MM.1S (cell line): ENCODE measurements around the gene DRAM2.

Experiments used
- DNase-seq: peaks from one replicate; pipeline ENCODE4 v3.0.0-alpha.2; 2015
- H2AFZ ChIP-seq: fragments of 300-600 bp; sonication (generic); 2 replicates; pipeline ENCODE4 v1.6.0; 2016; ENCODE audit warnings: antibody characterized with exemption, low read length
- H3F3A ChIP-seq: fragments of 300-600 bp; sonication (generic); 2 replicates; pipeline ENCODE4 v1.6.1; 2016; ENCODE audit warnings: mild to moderate bottlenecking, antibody characterized with exemption, low read length, moderate library complexity, mixed read lengths; ENCODE audit not compliant: insufficient read depth
- H3K27ac ChIP-seq: fragments of 300-600 bp; sonication (generic); 2 replicates; pipeline ENCODE4 v1.5.1; 2016; ENCODE audit warnings: mild to moderate bottlenecking, low read length
- H3K27me3 ChIP-seq: fragments of 300-600 bp; sonication (generic); replicated peaks from 2 replicates; pipeline ENCODE4 v1.6.0; 2016; ENCODE audit warnings: low read length; ENCODE audit not compliant: insufficient read depth
- H3K36me3 ChIP-seq: fragments of 300-600 bp; sonication (generic); replicated peaks from 2 replicates; pipeline ENCODE4 v1.6.1; 2016; ENCODE audit warnings: mild to moderate bottlenecking, low read length, mixed read lengths; ENCODE audit not compliant: insufficient read depth
- H3K4me1 ChIP-seq: fragments of 300-600 bp; sonication (generic); 2 replicates; pipeline ENCODE4 v1.6.1; 2016; ENCODE audit warnings: low read length, mixed read lengths
- H3K4me2 ChIP-seq: fragments of 300-600 bp; sonication (generic); 2 replicates; pipeline ENCODE4 v1.6.0; 2016; ENCODE audit warnings: low read depth, low read length
- H3K4me3 ChIP-seq: fragments of 300-600 bp; sonication (generic); 2 replicates; pipeline ENCODE4 v1.5.1; 2016; ENCODE audit warnings: low read length, mixed read lengths
- H3K79me2 ChIP-seq: fragments of 300-600 bp; sonication (generic); 2 replicates; pipeline ENCODE4 v1.6.1; 2016; ENCODE audit warnings: mixed run types, low read length, mixed read lengths
- H3K9ac ChIP-seq: fragments of 300-600 bp; sonication (generic); 2 replicates; pipeline ENCODE4 v1.6.1; 2016; ENCODE audit warnings: low read length, mixed read lengths
- H3K9me2 ChIP-seq: fragments of 300-600 bp; sonication (generic); replicated peaks from 2 replicates; pipeline ENCODE4 v1.6.1; 2016; ENCODE audit warnings: mild to moderate bottlenecking, low read length, mixed read lengths; ENCODE audit not compliant: insufficient read depth
- H3K9me3 ChIP-seq: fragments of 300-600 bp; sonication (generic); replicated peaks from 2 replicates; pipeline ENCODE4 v1.6.1; 2016; ENCODE audit warnings: mild to moderate bottlenecking, low read length, mixed read lengths; ENCODE audit not compliant: insufficient read depth
- H4K20me1 ChIP-seq: fragments of 300-600 bp; sonication (generic); 2 replicates; pipeline ENCODE4 v1.6.1; 2016; ENCODE audit warnings: mild to moderate bottlenecking, low read length, moderate library complexity, mixed read lengths; ENCODE audit not compliant: insufficient read depth
- EZH2 ChIP-seq: fragments of 300-600 bp; sonication (generic); optimal IDR thresholded peaks from 2 replicates; pipeline ENCODE3; 2017; ENCODE audit warnings: low read depth, mild to moderate bottlenecking, antibody characterized with exemption, low read length, mixed read lengths
- EZH2phosphoT487 ChIP-seq: fragments of 300-600 bp; sonication (generic); IDR thresholded peaks from 2 replicates; pipeline ENCODE4 v1.6.1; 2018; ENCODE audit warnings: antibody characterized with exemption, low read length
- TF ChIP-seq, protein P1 (sequence below): fragments of 300-600 bp; sonication (generic); IDR thresholded peaks from 2 replicates; pipeline ENCODE4 v1.5.1; 2016; ENCODE audit warnings: antibody characterized with exemption, low read length, mixed read lengths

DRAM2 gene

DNA sequence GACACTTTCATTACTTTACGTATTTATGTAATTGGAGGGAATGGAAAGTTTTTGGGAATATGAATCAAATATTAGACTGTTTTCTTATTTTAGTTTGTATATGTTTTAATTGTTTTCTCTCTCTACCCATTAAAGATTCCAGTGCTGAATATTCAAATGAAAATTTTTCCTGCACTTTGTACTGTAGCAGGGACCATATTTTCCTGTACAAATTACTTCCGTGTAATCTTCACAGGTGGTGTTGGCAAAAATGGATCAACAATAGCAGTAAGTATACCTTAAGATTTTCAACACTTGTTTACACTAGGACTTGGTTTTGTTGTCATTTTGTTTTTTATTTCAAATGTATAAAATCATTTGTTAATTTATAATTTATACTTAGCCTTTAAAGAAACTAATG is 42.2 kb upstream of the DRAM2 start:
- Histone ChIP-seq H3K4me3 (no peak overlapping the region), H3K4me2 (no peak overlapping the region), H3K9me3 (no peaks in the 10 kb centered on the region), H3K79me2 (no peaks in the 10 kb centered on the region), H3K27me3 (no peaks in the 10 kb centered on the region), H3K9ac (no peak overlapping the region), H2AFZ (no peak overlapping the region), H3F3A (no peaks in the 10 kb centered on the region), H3K4me1 (no peaks in the 10 kb centered on the region), H4K20me1 (no peaks in the 10 kb centered on the region), H3K27ac (no peak overlapping the region), H3K9me2 (no peaks in the 10 kb centered on the region), H3K36me3 (no peaks in the 10 kb centered on the region)
- no peak for DNase-seq
- TF ChIP-seq EZH2phosphoT487 (no peak), EZH2 (no peak)
- TF ChIP-seq, protein P1, sequence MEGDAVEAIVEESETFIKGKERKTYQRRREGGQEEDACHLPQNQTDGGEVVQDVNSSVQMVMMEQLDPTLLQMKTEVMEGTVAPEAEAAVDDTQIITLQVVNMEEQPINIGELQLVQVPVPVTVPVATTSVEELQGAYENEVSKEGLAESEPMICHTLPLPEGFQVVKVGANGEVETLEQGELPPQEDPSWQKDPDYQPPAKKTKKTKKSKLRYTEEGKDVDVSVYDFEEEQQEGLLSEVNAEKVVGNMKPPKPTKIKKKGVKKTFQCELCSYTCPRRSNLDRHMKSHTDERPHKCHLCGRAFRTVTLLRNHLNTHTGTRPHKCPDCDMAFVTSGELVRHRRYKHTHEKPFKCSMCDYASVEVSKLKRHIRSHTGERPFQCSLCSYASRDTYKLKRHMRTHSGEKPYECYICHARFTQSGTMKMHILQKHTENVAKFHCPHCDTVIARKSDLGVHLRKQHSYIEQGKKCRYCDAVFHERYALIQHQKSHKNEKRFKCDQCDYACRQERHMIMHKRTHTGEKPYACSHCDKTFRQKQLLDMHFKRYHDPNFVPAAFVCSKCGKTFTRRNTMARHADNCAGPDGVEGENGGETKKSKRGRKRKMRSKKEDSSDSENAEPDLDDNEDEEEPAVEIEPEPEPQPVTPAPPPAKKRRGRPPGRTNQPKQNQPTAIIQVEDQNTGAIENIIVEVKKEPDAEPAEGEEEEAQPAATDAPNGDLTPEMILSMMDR = no peak

DNA sequence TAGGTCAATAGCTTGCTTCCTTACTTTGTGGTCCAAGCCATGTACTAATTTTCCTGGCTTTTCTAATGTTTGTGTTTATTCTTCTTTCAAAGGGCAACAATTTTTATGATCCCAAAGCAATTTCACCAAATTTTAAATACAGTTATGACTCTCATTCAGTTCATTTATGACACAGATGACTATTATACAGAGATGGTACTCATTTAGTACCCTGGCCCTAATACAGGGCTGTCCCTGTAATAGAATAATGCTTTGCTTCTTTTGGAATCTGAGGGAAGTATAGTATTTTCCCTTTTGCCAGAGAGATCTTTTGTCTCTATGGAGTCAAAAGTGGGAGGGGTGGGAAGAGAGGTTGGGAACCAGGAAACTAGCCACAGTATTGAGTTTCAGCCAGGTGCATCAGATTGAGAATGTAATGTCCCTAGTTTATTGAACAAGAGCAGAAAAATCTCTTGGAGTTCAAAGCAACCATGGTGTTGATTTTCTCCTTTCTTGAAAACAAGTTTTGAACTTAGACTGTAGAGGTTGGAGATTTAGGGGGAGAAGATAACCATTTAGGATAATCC is 40.2 kb upstream of the DRAM2 start:
- H3K27ac ChIP-seq = no peak overlapping the region
- H3K4me1 ChIP-seq = no peaks in the 10 kb centered on the region
- no peak overlapping the region for H3K9ac ChIP-seq
- no peaks in the 10 kb centered on the region for H3K79me2 ChIP-seq
- H3K27me3 ChIP-seq = no peaks in the 10 kb centered on the region
- H3K9me2 ChIP-seq = no peaks in the 10 kb centered on the region
- no peaks in the 10 kb centered on the region for H4K20me1 ChIP-seq
- H3F3A ChIP-seq = no peaks in the 10 kb centered on the region
- no peaks in the 10 kb centered on the region for H3K36me3 ChIP-seq
- H3K4me3 ChIP-seq = no peak overlapping the region
- no peak for DNase-seq
- no peak overlapping the region for H2AFZ ChIP-seq
- no peak overlapping the region for H3K4me2 ChIP-seq
- TF ChIP-seq, protein P1 = no peak
- TF ChIP-seq EZH2phosphoT487 (no peak), EZH2 (no peak)
- H3K9me3 ChIP-seq = no peaks in the 10 kb centered on the region

DNA sequence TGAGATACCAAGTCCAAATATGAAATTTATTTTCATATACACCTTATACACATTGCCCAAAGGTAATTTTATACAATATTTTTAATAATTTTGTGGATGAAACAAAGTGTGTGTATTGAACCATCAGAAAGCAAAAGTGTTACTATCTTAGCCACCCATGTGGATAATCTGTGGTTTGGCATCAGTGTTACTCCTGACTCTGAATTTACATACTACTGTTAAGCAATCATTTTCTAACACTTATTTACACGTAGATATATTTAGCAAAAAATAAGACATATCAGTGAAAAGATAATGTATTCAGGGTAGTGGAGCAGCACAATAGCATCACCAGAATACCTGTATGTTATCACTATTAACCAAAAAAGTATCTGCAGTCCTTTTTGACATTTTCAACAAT is 36.8 kb upstream of the DRAM2 start:
- Histone ChIP-seq H3K79me2 (no peaks in the 10 kb centered on the region), H3K36me3 (no peaks in the 10 kb centered on the region), H3K4me2 (no peak overlapping the region), H3K4me1 (no peaks in the 10 kb centered on the region), H3K9me3 (no peaks in the 10 kb centered on the region), H3K27ac (no peak overlapping the region), H3K4me3 (no peak overlapping the region), H2AFZ (no peak overlapping the region), H3K27me3 (no peaks in the 10 kb centered on the region), H3K9ac (no peak overlapping the region), H3K9me2 (no peaks in the 10 kb centered on the region), H3F3A (no peaks in the 10 kb centered on the region), H4K20me1 (no peaks in the 10 kb centered on the region)
- TF ChIP-seq EZH2phosphoT487 = no peak
- TF ChIP-seq, protein P1 = no peak
- no peak for TF ChIP-seq EZH2
- DNase-seq = no peak
